GM12878 (cell line): ENCODE results near the gene PLD3. TPM values are rescaled to one million over a fixed set of nuclear protein-coding genes. Genes with fewer than 3 reads are reported as not detected.

ENCODE experiments used
- ATAC-seq: fragments of 200-7000 bp; cut with Tn5 transposase; 3 replicates; pipeline ENCODE4 v1.9.1; 2020; ENCODE audit warnings: mild to moderate bottlenecking, moderate library complexity
- BruUV-seq: library from RNA; stranded (reverse); fragments of 400-500 nt; replicated peaks from 2 replicates; lab custom pipeline; 2021; lab: Mats Ljungman, UMichigan
- CTCF ChIA-PET: fragments of 300-600 bp; sonication (Branson Sonifier 250); formaldehyde crosslinking; extraction: SDS; loops from one replicate; lab custom pipeline; 2021; ENCODE audit warnings: inconsistent platforms; lab: Yijun Ruan, JAX
- POLR2A ChIA-PET: fragments of 350-600 bp; formaldehyde crosslinking; extraction: SDS; loops from one replicate; lab custom pipeline; 2021; ENCODE audit warnings: inconsistent platforms; lab: Charles Lee
- RAD21 ChIA-PET: fragments of 300-600 bp; sonication (Branson Sonifier 250); formaldehyde crosslinking; loops from one replicate; lab custom pipeline; 2023; ENCODE audit warnings: antibody characterized with exemption; ENCODE audit not compliant: unreplicated experiment; lab: Charles Lee
- SMC1A ChIA-PET: fragments of 300-600 bp; sonication (Branson Sonifier 250); formaldehyde crosslinking; loops from one replicate; lab custom pipeline; 2023; ENCODE audit not compliant: unreplicated experiment, uncharacterized antibody; lab: Charles Lee
- DNase-seq: peaks from one replicate; pipeline ENCODE4 v3.0.0-alpha.2; 2011; ENCODE audit warnings: low read depth, low spot score
- FAIRE-seq: peaks from 3 replicates; lab custom pipeline; 2011; peaks lifted over from hg19 to GRCh38; lab: Jason Lieb, UNC
- H2AFZ ChIP-seq: 2 replicates; pipeline ENCODE4 v1.6.0; 2011; ENCODE audit warnings: low read depth, low read length, control low read depth; ENCODE audit not compliant: control insufficient read depth
- H3K27ac ChIP-seq: 2 replicates; pipeline ENCODE4 v1.5.1; 2011; ENCODE audit warnings: control low read depth; ENCODE audit not compliant: control insufficient read depth, insufficient read depth
- H3K27me3 ChIP-seq, 2 experiments: replicated peaks in 1 of 2; 2 replicates each; pipeline versions ENCODE4 v1.6.0 to v1.6.1; 2011; ENCODE audit warnings: low read length in 1 of 2; ENCODE audit not compliant: control insufficient read depth in 2 of 2, insufficient read depth in 2 of 2
- H3K36me3 ChIP-seq, 2 experiments: 2 replicates each; pipeline ENCODE4 v1.5.1; 2011; ENCODE audit warnings: low read length in 1 of 2; ENCODE audit not compliant: control insufficient read depth in 2 of 2, insufficient read depth in 2 of 2
- H3K4me1 ChIP-seq: 2 replicates; pipeline ENCODE4 v1.6.1; 2011; ENCODE audit warnings: mild to moderate bottlenecking, low read length, moderate library complexity, mixed read lengths; ENCODE audit not compliant: control insufficient read depth, insufficient read depth
- H3K4me2 ChIP-seq: 2 replicates; pipeline ENCODE4 v1.6.0; 2011; ENCODE audit warnings: control low read depth; ENCODE audit not compliant: control insufficient read depth, insufficient read depth
- H3K4me3 ChIP-seq: fragments of 200-600 bp; sonication (generic); 2 replicates; pipeline ENCODE4 v1.5.1; 2016
- H3K79me2 ChIP-seq: 2 replicates; pipeline ENCODE4 v1.6.0; 2011; ENCODE audit warnings: low read length; ENCODE audit not compliant: control insufficient read depth, insufficient read depth
- H3K9ac ChIP-seq: 2 replicates; pipeline ENCODE4 v1.8.0; 2011; ENCODE audit warnings: low read length, control low read depth, mixed read lengths; ENCODE audit not compliant: control insufficient read depth, insufficient read depth
- H3K9me3 ChIP-seq: replicated peaks from 3 replicates; pipeline ENCODE4 v1.5.1; 2011; ENCODE audit warnings: mild to moderate bottlenecking, low read length; ENCODE audit not compliant: control insufficient read depth, insufficient read depth
- H4K20me1 ChIP-seq: 2 replicates; pipeline ENCODE4 v1.6.0; 2011; ENCODE audit not compliant: control insufficient read depth, insufficient read depth
- POLR2AphosphoS5 ChIP-seq: IDR thresholded peaks from 2 replicates; pipeline ENCODE4 v1.6.1; 2011; ENCODE audit warnings: mild to moderate bottlenecking, low read length, inconsistent platforms
- WGBS: methylation state at CpG from one replicate; pipeline ENCODE4 v1.1.6; 2016; ENCODE audit warnings: low lambda C conversion rate; ENCODE audit not compliant: insufficient replicate concordance, insufficient coverage; ENCODE audit errors: missing lambda C conversion rate; 5-methylcytosine and 5-hydroxymethylcytosine counted together
- in situ Hi-C: fragments of 300-500 bp; cut with MboI; formaldehyde crosslinking; loops from 9 replicates; pipeline ENCODE4 v1.14.3; 2018; ENCODE audit warnings: mixed read lengths
- intact Hi-C: fragments of 100-400 bp; cut with micrococcal nuclease; formaldehyde crosslinking; loops from one replicate; pipeline ENCODE4 v1.14.2; 2022; ENCODE audit not compliant: unreplicated experiment
- polyA plus RNA-seq, 11 experiments: library from polyadenylated mRNA; depleted of rRNA in 4 of 11; unstranded in 6 of 11; stranded (reverse) in 5 of 11; fragments of >200 nt; fragmentation: Nextera tagmentation in 4 of 11; fragmentation: Illumina TruSeq in 1 of 11; extraction: Ambion mirVana in 4 of 11; extraction: Trizol in 1 of 11; gene quantifications; 1 replicate in 1 of 11; 2 replicates in 10 of 11; pipeline versions ENCODE4 v1.2.1 to v1.2.3, GENCODE V29; 2011 to 2016; ENCODE audit warnings: inconsistent platforms in 2 of 11, missing spikeins in 2 of 11, low read depth in 1 of 11
- total RNA-seq, 4 experiments: library from RNA; depleted of rRNA in 3 of 4; stranded (reverse); fragments of >200 nt in 3 of 4; fragmentation: Illumina TruSeq in 1 of 4; extraction: Trizol in 1 of 4; gene quantifications; 2 replicates each; pipeline versions ENCODE4 v1.2.1 to v1.2.3, GENCODE V29; 2013 to 2021
- TF ChIP-seq, protein P1 (sequence below): fragments of 450-650 bp; IDR thresholded peaks from 2 replicates; pipeline ENCODE4 v1.6.1; 2016; ENCODE audit warnings: mild to moderate bottlenecking

The PLD3 gene
- total and polyA plus RNA-seq, 10 of the 15 experiments (the other 5 are each of a cell fraction or from before 2014, with no cell fraction given), result 1.3 to 134 (median 72.7) TPM

DNA sequence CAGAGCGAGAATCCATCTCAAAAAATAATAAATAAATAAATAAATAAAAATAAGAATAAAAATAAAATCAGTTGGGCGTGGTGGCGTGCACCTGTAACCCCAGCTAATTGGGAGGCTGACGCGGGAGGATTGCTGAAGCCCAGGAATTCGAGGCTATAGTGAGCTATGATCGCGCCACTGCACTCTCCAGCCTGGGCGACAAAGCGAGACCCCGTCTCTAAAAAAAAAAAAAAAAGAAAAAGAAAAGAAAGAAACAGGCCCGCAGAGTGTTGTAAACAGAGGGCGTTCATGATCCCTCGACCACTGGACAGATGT lies 71.9 kb downstream of the PLD3 start:
- no peak for TF ChIP-seq POLR2AphosphoS5
- TF ChIP-seq, protein P1, sequence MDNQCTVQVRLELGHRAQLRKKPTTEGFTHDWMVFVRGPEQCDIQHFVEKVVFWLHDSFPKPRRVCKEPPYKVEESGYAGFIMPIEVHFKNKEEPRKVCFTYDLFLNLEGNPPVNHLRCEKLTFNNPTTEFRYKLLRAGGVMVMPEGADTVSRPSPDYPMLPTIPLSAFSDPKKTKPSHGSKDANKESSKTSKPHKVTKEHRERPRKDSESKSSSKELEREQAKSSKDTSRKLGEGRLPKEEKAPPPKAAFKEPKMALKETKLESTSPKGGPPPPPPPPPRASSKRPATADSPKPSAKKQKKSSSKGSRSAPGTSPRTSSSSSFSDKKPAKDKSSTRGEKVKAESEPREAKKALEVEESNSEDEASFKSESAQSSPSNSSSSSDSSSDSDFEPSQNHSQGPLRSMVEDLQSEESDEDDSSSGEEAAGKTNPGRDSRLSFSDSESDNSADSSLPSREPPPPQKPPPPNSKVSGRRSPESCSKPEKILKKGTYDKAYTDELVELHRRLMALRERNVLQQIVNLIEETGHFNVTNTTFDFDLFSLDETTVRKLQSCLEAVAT, result peak; percentile 96
- RAD21 ChIA-PET, result interaction anchor here (0.6 to 2.7 kb wide), 15 partner anchors 9 to 150 kb away, joined by 3 to 35 read pairs (median 5); partner anchors contain the start of genes BLVRB, PLD3 and SERTAD3
- H3K9ac ChIP-seq, result peak overlapping the region; percentile 77; the same call in 1 of the 2 replicates
- peaks cover 27% of the 10 kb centered on the region for H3K79me2 ChIP-seq
- peaks cover 22% of the 10 kb centered on the region for H3K4me1 ChIP-seq
- DNase-seq (no peak), FAIRE-seq (no peak), ATAC-seq (no peak)
- SMC1A ChIA-PET, result interaction anchor here (0.7 to 2.3 kb wide), 17 partner anchors 9 to 280 kb away, joined by 3 to 35 read pairs (median 4); partner anchors contain the start of genes BLVRB, PLD3 and SERTAD3
- peak overlapping the region; percentile 75; the same call in 1 of the 2 replicates for H3K4me3 ChIP-seq
- H2AFZ ChIP-seq, result peak overlapping the region; percentile 93
- H3K4me2 ChIP-seq, result peak overlapping the region; percentile 83
- WGBS, result 58% methylated on average over 13 of the region's 14 CpGs
- no peaks in the 10 kb centered on the region for H3K27me3 ChIP-seq
- intact Hi-C loops, result no loop called here
- no TSS peak for BruUV-seq
- CTCF ChIA-PET, result interaction anchor here (0.6 to 7.1 kb wide), 21 partner anchors 10 to 281 kb away, joined by 3 to 67 read pairs (median 6); partner anchors contain the start of genes BLVRB, C19orf47, PLD3 and SERTAD3
- peaks cover 0 to 6% of the 10 kb centered on the region in 2 experiments; a peak in 2 of 4 replicates for H3K36me3 ChIP-seq
- in situ Hi-C loops, result no loop called here
- H3K27ac ChIP-seq, result peak overlapping the region; percentile 95
- H4K20me1 ChIP-seq, result no peaks in the 10 kb centered on the region
- no peaks in the 10 kb centered on the region for H3K9me3 ChIP-seq
- POLR2A ChIA-PET, result interaction anchor here (0.5 to 5.5 kb wide), 22 partner anchors 10 to 451 kb away, joined by 3 to 55 read pairs (median 4); partner anchors contain the start of genes AKT2, BLVRB, C19orf47 and EGLN2
